ENCODE data around the gene MORC4. TPM values are rescaled to one million over a fixed set of nuclear protein-coding genes. Genes with fewer than 3 reads are reported as not detected.

MORC4 gene
- polyA plus RNA-seq, 1 donor from 2014 or later: 7.5 TPM

DNA sequence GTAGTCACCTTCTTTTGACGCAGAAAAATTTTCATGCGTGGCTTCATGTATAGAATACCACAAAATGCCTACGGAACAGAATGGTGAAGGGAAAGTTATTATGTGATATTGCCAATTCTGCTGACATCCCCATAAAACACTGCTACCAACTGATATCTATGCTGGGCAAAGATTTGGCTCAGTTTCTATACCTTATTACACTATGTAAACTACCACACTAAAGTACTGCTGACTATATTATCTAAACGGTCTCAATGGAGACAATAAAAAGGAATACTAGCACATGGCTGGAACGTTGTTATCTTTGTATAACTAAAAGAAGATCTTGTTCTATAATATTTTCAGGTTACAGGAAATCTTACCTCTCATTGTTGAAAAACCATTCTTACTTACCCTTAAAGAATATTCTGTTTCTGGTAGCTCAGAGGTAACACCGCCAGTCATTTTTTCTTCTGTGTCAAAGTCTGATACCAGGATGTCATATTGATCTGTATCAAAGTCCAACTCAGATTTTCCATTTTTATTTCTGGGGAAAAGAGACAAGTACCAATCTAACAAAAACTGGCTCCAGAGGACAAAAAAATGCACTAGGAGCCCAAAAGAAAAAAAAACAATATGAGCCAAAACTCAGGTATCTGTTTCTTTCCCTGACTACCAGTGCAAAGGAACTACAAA, 18.9 kb downstream of the MORC4 start:
- H3K27me3 ChIP-seq (ENCODE audit: insufficient read depth, low read depth, low read length): no peaks in the 10 kb centered on the region

DNA sequence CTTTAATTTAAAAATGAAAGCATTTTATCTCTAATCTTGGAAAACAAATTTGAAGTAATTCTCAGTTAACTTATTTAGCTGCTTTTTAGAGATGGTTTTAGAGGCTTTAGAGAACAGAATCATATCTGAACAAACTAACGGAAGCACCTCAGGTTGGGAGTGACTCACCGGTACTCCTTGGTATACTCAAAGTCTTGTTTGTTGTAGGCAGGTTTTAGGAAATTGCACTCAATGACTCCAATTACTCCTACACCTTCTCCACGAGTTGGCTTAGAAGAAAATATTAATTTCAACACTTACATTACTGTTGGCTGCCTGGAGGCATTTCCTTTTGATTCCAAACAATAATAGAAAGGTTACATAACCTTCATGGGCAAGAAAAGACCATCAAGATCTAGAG, 23.6 kb downstream of the MORC4 start:
- TF ChIP-seq RAD21 (conservative IDR thresholded peaks at IDR 0.05): no peak
- TF ChIP-seq TAF1 (IDR thresholded peaks at IDR 0.05; ENCODE audit: low read depth): no peak
- no peak for TF ChIP-seq SMC3 (conservative IDR thresholded peaks at IDR 0.05; ENCODE audit: poor library complexity)
- TF ChIP-seq, protein P1, sequence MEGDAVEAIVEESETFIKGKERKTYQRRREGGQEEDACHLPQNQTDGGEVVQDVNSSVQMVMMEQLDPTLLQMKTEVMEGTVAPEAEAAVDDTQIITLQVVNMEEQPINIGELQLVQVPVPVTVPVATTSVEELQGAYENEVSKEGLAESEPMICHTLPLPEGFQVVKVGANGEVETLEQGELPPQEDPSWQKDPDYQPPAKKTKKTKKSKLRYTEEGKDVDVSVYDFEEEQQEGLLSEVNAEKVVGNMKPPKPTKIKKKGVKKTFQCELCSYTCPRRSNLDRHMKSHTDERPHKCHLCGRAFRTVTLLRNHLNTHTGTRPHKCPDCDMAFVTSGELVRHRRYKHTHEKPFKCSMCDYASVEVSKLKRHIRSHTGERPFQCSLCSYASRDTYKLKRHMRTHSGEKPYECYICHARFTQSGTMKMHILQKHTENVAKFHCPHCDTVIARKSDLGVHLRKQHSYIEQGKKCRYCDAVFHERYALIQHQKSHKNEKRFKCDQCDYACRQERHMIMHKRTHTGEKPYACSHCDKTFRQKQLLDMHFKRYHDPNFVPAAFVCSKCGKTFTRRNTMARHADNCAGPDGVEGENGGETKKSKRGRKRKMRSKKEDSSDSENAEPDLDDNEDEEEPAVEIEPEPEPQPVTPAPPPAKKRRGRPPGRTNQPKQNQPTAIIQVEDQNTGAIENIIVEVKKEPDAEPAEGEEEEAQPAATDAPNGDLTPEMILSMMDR (IDR thresholded peaks at IDR 0.05; ENCODE audit: poor library complexity, severe bottlenecking): no peak
- no peak for TF ChIP-seq EP300 (conservative IDR thresholded peaks at IDR 0.05; ENCODE audit: poor library complexity, severe bottlenecking)
- TF ChIP-seq, protein P2, sequence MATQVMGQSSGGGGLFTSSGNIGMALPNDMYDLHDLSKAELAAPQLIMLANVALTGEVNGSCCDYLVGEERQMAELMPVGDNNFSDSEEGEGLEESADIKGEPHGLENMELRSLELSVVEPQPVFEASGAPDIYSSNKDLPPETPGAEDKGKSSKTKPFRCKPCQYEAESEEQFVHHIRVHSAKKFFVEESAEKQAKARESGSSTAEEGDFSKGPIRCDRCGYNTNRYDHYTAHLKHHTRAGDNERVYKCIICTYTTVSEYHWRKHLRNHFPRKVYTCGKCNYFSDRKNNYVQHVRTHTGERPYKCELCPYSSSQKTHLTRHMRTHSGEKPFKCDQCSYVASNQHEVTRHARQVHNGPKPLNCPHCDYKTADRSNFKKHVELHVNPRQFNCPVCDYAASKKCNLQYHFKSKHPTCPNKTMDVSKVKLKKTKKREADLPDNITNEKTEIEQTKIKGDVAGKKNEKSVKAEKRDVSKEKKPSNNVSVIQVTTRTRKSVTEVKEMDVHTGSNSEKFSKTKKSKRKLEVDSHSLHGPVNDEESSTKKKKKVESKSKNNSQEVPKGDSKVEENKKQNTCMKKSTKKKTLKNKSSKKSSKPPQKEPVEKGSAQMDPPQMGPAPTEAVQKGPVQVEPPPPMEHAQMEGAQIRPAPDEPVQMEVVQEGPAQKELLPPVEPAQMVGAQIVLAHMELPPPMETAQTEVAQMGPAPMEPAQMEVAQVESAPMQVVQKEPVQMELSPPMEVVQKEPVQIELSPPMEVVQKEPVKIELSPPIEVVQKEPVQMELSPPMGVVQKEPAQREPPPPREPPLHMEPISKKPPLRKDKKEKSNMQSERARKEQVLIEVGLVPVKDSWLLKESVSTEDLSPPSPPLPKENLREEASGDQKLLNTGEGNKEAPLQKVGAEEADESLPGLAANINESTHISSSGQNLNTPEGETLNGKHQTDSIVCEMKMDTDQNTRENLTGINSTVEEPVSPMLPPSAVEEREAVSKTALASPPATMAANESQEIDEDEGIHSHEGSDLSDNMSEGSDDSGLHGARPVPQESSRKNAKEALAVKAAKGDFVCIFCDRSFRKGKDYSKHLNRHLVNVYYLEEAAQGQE (IDR thresholded peaks at IDR 0.05; ENCODE audit: borderline replicate concordance): no peak
- TF ChIP-seq MXI1 (conservative IDR thresholded peaks at IDR 0.05; ENCODE audit: poor library complexity, severe bottlenecking): no peak
- Histone ChIP-seq H3K4me3 (ENCODE audit: low read length) (no peak overlapping the region), H4K20me1 (ENCODE audit: insufficient read depth) (no peaks in the 10 kb centered on the region), H3F3A (ENCODE audit: insufficient read depth, low read length, poor library complexity, severe bottlenecking) (no peaks in the 10 kb centered on the region), H2AFZ (ENCODE audit: low read depth, low read length) (no peak overlapping the region), H3K9me3 (ENCODE audit: low read length) (no peaks in the 10 kb centered on the region), H3K36me3 (ENCODE audit: insufficient read depth, low read length) (no peaks in the 10 kb centered on the region), H3K79me2 (replicated peaks; ENCODE audit: insufficient read depth, low read length) (no peaks in the 10 kb centered on the region), H3K9ac (ENCODE audit: low read length) (no peak overlapping the region), H3K27ac (ENCODE audit: low read length) (no peak overlapping the region), H3K4me2 (ENCODE audit: low read length) (no peak overlapping the region), H3K27me3 (ENCODE audit: insufficient read depth, low read depth, low read length) (no peaks in the 10 kb centered on the region), H3K9me2 (ENCODE audit: insufficient read depth, low read length) (no peaks in the 10 kb centered on the region)

More for the DNA sequence above, 18.9 kb downstream of the MORC4 start:
- Histone ChIP-seq H3K9ac (ENCODE audit: low read length) (no peak overlapping the region), H3K4me2 (ENCODE audit: low read length) (no peak overlapping the region), H3K9me3 (ENCODE audit: low read length) (no peaks in the 10 kb centered on the region), H3K79me2 (replicated peaks; ENCODE audit: insufficient read depth, low read length) (no peaks in the 10 kb centered on the region), H3F3A (ENCODE audit: insufficient read depth, low read length, poor library complexity, severe bottlenecking) (no peaks in the 10 kb centered on the region), H4K20me1 (ENCODE audit: insufficient read depth) (no peaks in the 10 kb centered on the region), H3K9me2 (ENCODE audit: insufficient read depth, low read length) (no peaks in the 10 kb centered on the region), H3K4me3 (ENCODE audit: low read length) (no peak overlapping the region), H3K27ac (ENCODE audit: low read length) (no peak overlapping the region), H2AFZ (ENCODE audit: low read depth, low read length) (no peak overlapping the region), H3K36me3 (ENCODE audit: insufficient read depth, low read length) (no peaks in the 10 kb centered on the region)
- no peak for TF ChIP-seq EP300 (conservative IDR thresholded peaks at IDR 0.05; ENCODE audit: poor library complexity, severe bottlenecking)
- TF ChIP-seq, protein P2 (IDR thresholded peaks at IDR 0.05; ENCODE audit: borderline replicate concordance): no peak
- TF ChIP-seq POLR2AphosphoS5 (IDR thresholded peaks at IDR 0.05): no peak
- TF ChIP-seq, protein P1 (IDR thresholded peaks at IDR 0.05; ENCODE audit: poor library complexity, severe bottlenecking): no peak
- TF ChIP-seq EZH2 (IDR thresholded peaks at IDR 0.05; ENCODE audit: borderline replicate concordance, insufficient read depth, low read length, poor library complexity, severe bottlenecking): no peak
- TF ChIP-seq TAF1 (IDR thresholded peaks at IDR 0.05; ENCODE audit: low read depth): no peak
- TF ChIP-seq SMC3 (conservative IDR thresholded peaks at IDR 0.05; ENCODE audit: poor library complexity): no peak

All from neural cell (in vitro differentiated cells).